ENCODE results near the gene ZNF586.
A peak's percentile ranks its signal among the peaks of the same experiment; 100 is the strongest.
"Not testable (repeated sequence)": the region's sequence is repeated elsewhere in the genome, so short reads cannot be mapped to it uniquely, and the experiment has no call there.

The ZNF586 gene

DNA sequence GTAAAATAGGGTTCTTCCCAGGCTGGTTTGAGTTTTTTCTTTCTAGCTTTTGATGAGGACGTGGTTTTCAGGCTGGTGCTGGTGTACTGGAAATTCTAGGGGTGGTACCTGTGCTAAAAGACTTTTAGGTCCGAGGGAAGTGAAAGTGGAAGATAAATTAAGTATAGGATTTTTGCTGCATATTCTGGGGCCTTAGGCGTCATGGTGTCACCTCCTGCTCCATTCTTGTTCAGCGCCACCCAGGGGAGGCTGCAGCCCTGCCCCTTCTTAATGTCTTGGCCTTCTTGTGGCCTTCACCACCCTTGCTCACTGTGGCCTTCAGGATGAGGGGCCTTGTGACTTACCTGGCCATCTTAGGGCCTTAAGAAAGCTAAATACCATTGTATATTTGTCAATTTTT is 32.8 kb downstream of the ZNF586 start:
- Histone ChIP-seq H3K36me3 (ENCODE audit: insufficient read depth, low read depth, low read length) (no peaks in the 10 kb centered on the region; the same call in 1 of the 2 replicates), H3K9me3 (ENCODE audit: insufficient read depth, low read depth, low read length) (no peaks in the 10 kb centered on the region), H3K9ac (ENCODE audit: low read depth, low read length) (0 out of 2 replicates have a peak overlapping the region, but pooled peaks have one; percentile 11), H3K4me1 (ENCODE audit: insufficient read depth, low read length) (peaks cover 41% of the 10 kb centered on the region), H3K27ac (ENCODE audit: low read length) (no peak overlapping the region), H3K4me3 (ENCODE audit: low read length) (0 out of 2 replicates have a peak overlapping the region, but pooled peaks have one; percentile 18), H3K27me3 (ENCODE audit: insufficient read depth, low read length) (no peaks in the 10 kb centered on the region)

DNA sequence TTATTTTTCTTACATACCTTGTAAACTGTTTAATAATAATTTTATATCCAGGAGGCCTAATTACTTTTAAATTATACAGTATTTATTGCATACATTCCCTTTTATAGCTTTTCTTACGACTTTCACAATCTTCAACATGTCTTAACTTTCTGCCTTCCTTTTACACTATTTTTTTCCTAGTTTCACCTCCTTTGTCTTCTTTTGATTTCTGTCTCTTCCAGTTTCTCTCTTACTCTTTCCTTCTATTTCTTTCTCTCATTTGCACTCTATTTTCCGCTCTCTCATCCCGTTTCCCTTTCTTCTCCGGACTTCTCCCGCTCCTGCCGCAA is 33.8 kb downstream of the ZNF586 start:
- H3K36me3 ChIP-seq (ENCODE audit: insufficient read depth, low read depth, low read length), result peaks cover 9% of the 10 kb centered on the region
- H3K4me3 ChIP-seq (ENCODE audit: low read length), result peak overlapping the region; percentile 75
- H3K27ac ChIP-seq (ENCODE audit: low read length), result peak overlapping the region; percentile 80
- peaks cover 41% of the 10 kb centered on the region for H3K4me1 ChIP-seq (ENCODE audit: insufficient read depth, low read length)
- peak overlapping the region; percentile 91 for H3K9ac ChIP-seq (ENCODE audit: low read depth, low read length)
- no peaks in the 10 kb centered on the region for H3K9me3 ChIP-seq (ENCODE audit: insufficient read depth, low read depth, low read length)
- H3K27me3 ChIP-seq (ENCODE audit: insufficient read depth, low read length), result no peaks in the 10 kb centered on the region

DNA sequence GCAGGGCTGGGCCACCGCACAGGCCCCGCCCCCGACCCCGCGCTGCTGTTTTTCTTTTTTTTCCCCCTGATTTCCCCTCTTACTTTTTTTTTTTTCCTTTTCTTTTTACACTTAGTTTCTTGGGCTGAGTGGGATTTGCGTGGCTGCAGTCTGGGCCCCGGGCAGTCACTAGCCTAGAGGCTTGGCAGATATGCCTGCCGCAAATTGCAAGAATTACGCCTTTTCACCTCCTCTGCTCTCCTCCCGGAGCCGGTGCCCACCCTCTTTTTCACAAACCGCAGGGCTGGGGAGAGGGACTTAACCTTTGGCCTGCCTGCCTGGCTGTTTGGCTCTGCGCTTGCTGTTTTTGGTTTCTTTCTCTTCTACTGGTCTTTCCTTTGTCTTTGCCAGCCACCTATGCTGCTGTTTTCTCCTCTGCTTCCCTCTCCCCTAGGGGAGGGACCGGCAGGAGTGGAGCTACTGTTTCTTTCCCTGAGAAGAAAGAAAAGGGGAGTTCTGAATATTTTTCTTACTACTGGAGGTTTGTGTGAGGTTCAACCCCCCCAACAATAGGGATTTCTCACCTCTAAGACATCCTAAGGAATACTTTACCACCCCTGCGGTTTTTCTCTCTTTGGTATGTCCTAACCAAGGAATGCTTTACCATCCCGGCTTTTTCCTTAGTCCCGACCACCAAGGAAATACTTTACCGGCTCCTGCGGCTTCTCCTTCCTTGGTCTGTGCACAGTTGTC is 34.3 kb downstream of the ZNF586 start:
- H3K4me1 ChIP-seq (ENCODE audit: insufficient read depth, low read length), result peaks cover 41% of the 10 kb centered on the region
- peak overlapping the region; percentile 91 for H3K9ac ChIP-seq (ENCODE audit: low read depth, low read length)
- H3K9me3 ChIP-seq (ENCODE audit: insufficient read depth, low read depth, low read length), result no peaks in the 10 kb centered on the region
- peaks cover 14% of the 10 kb centered on the region for H3K36me3 ChIP-seq (ENCODE audit: insufficient read depth, low read depth, low read length)
- no peaks in the 10 kb centered on the region for H3K27me3 ChIP-seq (ENCODE audit: insufficient read depth, low read length)
- peak overlapping the region; percentile 80 for H3K27ac ChIP-seq (ENCODE audit: low read length)
- H3K4me3 ChIP-seq (ENCODE audit: low read length), result peak overlapping the region; percentile 75

DNA sequence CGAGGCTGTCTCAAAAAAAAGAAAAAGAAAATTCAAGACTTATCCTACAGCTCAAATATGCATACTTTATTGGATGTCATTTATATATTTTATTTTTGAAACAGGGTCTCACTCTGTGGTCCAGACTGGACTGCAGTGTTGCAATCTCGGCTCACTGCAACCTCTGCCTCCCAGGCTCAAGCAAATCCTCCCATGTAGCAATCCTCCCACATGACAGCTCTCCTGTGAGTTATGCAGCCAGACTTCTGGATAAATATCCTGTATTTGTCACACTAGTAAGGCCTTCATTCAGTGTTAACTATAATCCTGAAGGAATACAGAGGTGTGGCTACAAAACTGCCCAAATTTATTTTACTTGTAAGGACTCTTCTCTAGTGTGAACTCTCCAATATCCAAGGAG is 38.1 kb downstream of the ZNF586 start:
- peaks cover 10% of the 10 kb centered on the region; the same call in 1 of the 2 replicates for H3K4me1 ChIP-seq (ENCODE audit: insufficient read depth, low read length)
- no peak overlapping the region for H3K9ac ChIP-seq (ENCODE audit: low read depth, low read length)
- H3K9me3 ChIP-seq (ENCODE audit: insufficient read depth, low read depth, low read length), result no peaks in the 10 kb centered on the region
- no peak overlapping the region for H3K27ac ChIP-seq (ENCODE audit: low read length)
- peaks cover 41% of the 10 kb centered on the region for H3K36me3 ChIP-seq (ENCODE audit: insufficient read depth, low read depth, low read length)
- H3K4me3 ChIP-seq (ENCODE audit: low read length), result no peak overlapping the region
- H3K27me3 ChIP-seq (ENCODE audit: insufficient read depth, low read length), result no peaks in the 10 kb centered on the region

DNA sequence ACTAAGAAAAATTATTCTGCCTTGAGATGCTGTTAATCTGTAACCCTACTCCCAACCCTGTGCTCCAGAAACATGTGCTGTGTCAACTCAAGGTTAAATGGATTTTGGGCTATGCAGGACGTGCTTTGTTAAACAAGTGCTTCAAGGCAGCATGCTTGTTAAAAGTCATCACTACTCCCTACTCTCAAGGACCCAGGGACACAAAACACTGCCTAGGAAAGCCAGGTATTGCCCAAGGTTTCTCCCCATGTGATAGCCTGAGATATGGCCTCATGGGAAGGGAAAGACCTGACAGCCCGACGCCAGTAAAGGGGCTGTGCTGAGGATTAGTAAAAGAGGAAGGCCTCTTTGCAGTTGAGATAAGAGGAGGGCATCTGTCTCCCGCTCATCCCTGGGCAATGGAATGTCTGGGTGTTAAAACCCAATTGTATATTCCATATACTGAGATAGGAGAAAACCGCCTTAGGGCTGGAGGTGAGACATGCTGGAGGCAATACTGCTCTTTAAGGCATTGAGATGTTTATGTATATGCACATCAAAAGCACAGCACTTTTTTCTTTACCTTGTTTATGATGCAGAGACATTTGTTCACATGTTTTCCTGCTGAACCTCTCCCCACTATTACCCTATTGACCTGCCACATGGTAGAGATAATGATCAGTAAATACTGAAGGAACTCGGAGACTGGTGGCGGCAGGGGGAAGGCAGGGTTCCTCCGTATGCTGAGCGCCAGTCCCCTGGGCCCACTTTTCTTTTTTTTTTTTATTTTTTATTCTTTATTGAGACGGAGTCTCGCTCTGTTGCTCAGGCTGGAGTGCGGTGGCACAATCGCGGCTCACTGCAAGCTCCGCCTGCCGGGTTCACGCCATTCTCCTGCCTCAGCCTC is 41.2 kb downstream of the ZNF586 start:
- not testable (repeated sequence) for H3K4me3 ChIP-seq (ENCODE audit: low read length); H3K9me3 ChIP-seq (ENCODE audit: insufficient read depth, low read depth, low read length); H3K4me1 ChIP-seq (ENCODE audit: insufficient read depth, low read length); H3K27me3 ChIP-seq (ENCODE audit: insufficient read depth, low read length); H3K9ac ChIP-seq (ENCODE audit: low read depth, low read length); H3K27ac ChIP-seq (ENCODE audit: low read length)
- peaks cover 51% of the 10 kb centered on the region for H3K36me3 ChIP-seq (ENCODE audit: insufficient read depth, low read depth, low read length)

DNA sequence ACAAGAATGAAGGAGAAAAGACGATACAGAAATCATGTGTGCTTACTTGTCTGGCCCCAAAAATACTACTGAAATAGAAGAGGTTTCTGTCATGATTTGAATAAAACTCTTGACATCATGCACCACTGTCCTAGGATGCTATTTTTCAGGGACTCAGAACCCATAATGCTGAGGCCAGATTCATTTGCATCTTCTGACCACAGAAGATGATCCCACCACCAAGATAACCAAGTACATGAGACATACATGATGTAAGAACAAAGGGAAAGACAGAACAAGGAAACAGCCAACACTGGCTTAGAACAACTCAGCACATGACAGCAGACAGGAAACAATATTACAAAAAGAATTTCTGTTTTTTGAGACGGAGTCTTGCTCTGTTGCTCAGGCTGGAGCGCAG is 42.8 kb downstream of the ZNF586 start:
- H3K4me1 ChIP-seq (ENCODE audit: insufficient read depth, low read length), result no peaks in the 10 kb centered on the region; the same call in 1 of the 2 replicates
- H3K9ac ChIP-seq (ENCODE audit: low read depth, low read length), result no peak overlapping the region
- H3K4me3 ChIP-seq (ENCODE audit: low read length), result no peak overlapping the region

DNA sequence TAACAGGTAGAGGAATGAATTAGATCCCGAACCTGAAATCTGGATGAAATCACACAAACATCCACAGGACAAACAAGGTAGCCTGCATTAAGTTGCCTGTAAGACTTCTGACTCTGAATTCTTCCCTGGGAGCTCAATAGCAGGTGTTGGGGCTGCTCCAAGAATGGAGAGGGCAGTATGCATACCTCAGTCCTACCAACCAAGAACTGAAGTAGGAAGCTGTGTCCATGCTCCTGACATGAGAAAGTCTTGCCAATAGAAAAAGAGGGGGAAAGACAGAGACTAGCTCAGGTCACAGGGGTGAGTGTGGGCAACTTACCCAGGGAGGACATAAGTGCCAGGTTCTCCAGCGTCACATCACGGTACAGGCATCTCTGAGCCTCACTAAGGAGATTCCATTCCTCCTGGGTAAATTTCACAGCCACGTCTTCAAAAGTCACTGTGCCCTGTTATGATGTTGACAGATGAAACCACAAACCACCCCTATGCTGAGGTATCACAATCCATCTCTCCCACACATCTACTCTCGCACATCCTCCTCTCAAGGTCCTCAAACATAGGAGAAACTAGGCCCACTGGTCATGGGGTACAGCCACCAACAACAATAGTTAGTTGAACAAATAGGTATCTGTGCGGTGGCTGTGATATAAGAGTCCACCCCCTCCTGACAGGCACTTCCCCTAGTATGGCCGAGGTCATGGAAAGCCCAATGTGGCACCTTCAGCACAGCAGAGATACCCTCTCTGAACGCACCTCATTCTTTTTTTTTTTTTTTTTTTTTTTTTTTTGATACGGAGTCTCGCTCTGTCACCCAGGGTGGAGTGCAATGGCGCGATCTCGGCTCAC is 43.7 kb downstream of the ZNF586 start:
- not testable (repeated sequence) for H3K4me1 ChIP-seq (ENCODE audit: insufficient read depth, low read length); H3K9me3 ChIP-seq (ENCODE audit: insufficient read depth, low read depth, low read length); H3K27me3 ChIP-seq (ENCODE audit: insufficient read depth, low read length); H3K9ac ChIP-seq (ENCODE audit: low read depth, low read length); H3K27ac ChIP-seq (ENCODE audit: low read length)
- peak overlapping the region; percentile 99; the same call in 1 of the 2 replicates for H3K4me3 ChIP-seq (ENCODE audit: low read length)
- peaks cover 42% of the 10 kb centered on the region for H3K36me3 ChIP-seq (ENCODE audit: insufficient read depth, low read depth, low read length)

More for the DNA sequence above, 42.8 kb downstream of the ZNF586 start:
- Histone ChIP-seq H3K27ac (ENCODE audit: low read length) (no peak overlapping the region), H3K9me3 (ENCODE audit: insufficient read depth, low read depth, low read length) (no peaks in the 10 kb centered on the region), H3K36me3 (ENCODE audit: insufficient read depth, low read depth, low read length) (peaks cover 51% of the 10 kb centered on the region), H3K27me3 (ENCODE audit: insufficient read depth, low read length) (no peaks in the 10 kb centered on the region)

DNA sequence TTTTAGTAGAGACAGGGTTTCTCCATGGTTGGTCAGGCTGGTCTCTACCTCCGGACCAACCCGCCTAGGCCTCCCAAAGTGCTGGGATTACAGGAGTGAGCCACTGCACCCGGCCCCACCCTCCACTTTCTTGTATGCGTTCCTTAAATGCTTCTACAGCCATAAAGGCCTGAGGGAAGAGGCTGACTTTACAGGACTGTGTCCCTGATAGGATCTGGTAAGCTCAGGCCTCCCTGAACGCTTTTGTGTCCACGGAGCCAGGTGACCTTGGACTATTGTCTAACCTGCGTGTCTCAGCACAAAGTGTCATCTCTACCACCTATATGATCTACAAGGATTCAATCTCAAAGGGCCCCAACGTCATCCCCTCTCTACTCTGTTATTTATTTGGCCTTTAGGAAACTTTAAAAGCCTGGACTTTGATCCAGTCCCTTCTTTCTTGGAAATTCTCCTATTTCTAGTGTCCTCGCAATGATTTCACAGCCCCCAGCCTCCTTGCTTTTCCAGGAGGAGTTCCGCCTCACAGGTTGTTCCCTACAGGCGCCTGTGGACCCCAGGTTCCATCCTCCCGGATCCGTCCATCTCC is 44.5 kb downstream of the ZNF586 start:
- peaks cover 6% of the 10 kb centered on the region; the same call in 1 of the 2 replicates for H3K4me1 ChIP-seq (ENCODE audit: insufficient read depth, low read length)
- peaks cover 35% of the 10 kb centered on the region for H3K36me3 ChIP-seq (ENCODE audit: insufficient read depth, low read depth, low read length)
- H3K4me3 ChIP-seq (ENCODE audit: low read length), result peak overlapping the region; percentile 99
- peak overlapping the region; percentile 95 for H3K9ac ChIP-seq (ENCODE audit: low read depth, low read length)
- H3K9me3 ChIP-seq (ENCODE audit: insufficient read depth, low read depth, low read length), result no peaks in the 10 kb centered on the region
- H3K27ac ChIP-seq (ENCODE audit: low read length), result peak overlapping the region; percentile 80
- no peaks in the 10 kb centered on the region for H3K27me3 ChIP-seq (ENCODE audit: insufficient read depth, low read length)

DNA sequence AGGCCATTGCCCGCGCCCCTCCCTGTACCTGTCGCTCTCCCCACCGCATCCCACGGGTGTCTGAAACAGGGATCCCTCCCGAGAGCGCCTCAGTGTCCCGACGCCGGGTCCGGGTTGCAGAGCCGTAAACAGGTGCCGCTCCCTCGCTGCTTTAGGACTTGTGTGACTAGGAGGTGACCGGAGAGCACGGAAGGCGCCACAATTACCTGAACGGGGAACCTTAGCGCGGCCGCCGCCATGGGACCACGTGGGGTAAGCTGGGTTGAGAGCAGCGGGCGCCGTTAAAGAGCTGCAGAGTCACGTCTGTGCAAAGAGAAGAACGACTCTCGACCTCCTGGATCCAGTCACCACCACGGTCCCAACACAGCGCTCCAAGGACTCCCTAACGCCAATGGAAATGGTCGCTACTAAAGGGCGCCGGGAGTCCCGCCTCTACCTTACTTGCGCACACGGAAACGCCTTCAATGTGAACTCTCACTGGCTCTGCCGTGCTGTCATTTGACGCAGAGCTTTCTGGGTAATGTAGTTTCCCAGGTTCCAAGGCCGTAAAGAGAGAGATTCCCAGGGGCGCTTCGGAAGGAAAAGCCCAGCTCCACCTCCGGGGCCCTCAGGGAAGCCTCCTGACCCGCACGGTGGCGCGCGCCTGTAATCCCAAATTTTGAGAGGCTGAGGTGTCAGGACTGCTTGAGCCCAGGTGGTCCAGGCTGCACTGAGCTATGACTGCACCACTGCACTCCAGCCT is 45.2 kb downstream of the ZNF586 start, which contains the start of gene ZNF552:
Gene ZNF552 (minus strand): TSS at position 409 of the 742 bp plus-strand sequence. CDS start 170 bp downstream, at position 239.
- H3K9me3 ChIP-seq (ENCODE audit: insufficient read depth, low read depth, low read length), result no peaks in the 10 kb centered on the region
- no peaks in the 10 kb centered on the region for H3K27me3 ChIP-seq (ENCODE audit: insufficient read depth, low read length)
- peak within 1 kb of the TSS; percentile 80 for H3K27ac ChIP-seq (ENCODE audit: low read length)
- H3K4me3 ChIP-seq (ENCODE audit: low read length), result peak within 1 kb of the TSS; percentile 99
- H3K36me3 ChIP-seq (ENCODE audit: insufficient read depth, low read depth, low read length), result peaks cover 28% of the 10 kb centered on the region
- H3K9ac ChIP-seq (ENCODE audit: low read depth, low read length), result peak within 1 kb of the TSS; percentile 95
- H3K4me1 ChIP-seq (ENCODE audit: insufficient read depth, low read length), result peaks cover 6% of the 10 kb centered on the region; the same call in 1 of the 2 replicates

DNA sequence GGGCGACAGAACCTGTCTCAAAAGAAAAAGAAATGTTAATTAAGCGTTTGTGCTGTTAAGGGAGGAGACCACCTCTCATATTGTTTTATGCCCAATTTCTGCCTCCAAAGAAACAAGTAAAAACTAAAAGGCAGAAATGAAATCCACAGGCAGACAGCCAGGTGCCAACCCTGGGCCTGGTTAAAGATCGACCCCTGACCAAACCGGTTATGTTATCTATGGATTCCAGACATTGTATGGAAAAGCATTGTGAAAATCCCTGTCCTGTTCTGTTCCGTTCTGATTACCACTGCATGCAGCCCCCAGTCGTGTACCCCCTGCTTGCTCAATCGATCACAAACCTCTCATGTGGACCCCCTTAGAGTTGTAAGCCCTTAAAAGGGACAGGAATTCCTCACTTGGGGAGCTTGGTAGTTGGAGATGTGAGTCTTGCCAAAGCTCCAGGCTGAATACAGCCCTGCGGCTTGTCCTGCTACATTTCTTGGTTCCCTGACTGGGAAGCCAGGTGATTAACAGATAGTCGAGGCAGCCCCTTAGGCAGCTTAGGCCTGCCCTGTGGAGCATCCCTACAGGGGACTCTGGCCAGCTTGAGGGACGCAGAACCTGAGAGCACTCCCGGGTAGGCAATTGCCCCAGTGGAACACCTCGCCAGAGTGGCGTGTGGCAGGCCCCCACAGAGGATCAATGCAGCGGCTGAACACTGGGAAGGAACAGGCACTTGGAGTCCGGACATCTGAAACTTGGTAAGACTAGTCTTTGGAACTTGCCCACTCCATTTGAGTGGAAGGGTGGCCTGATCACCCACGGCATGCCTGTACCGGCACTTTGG is 46.0 kb downstream of the ZNF586 start:
- no peaks in the 10 kb centered on the region for H3K9me3 ChIP-seq (ENCODE audit: insufficient read depth, low read depth, low read length)
- peak overlapping the region; percentile 99; the same call in 1 of the 2 replicates for H3K4me3 ChIP-seq (ENCODE audit: low read length)
- H3K36me3 ChIP-seq (ENCODE audit: insufficient read depth, low read depth, low read length), result peaks cover 21% of the 10 kb centered on the region
- H3K27me3 ChIP-seq (ENCODE audit: insufficient read depth, low read length), result no peaks in the 10 kb centered on the region
- peaks cover 6% of the 10 kb centered on the region; the same call in 1 of the 2 replicates for H3K4me1 ChIP-seq (ENCODE audit: insufficient read depth, low read length)
- H3K27ac ChIP-seq (ENCODE audit: low read length), result no peak overlapping the region
- H3K9ac ChIP-seq (ENCODE audit: low read depth, low read length), result no peak overlapping the region

Data from iPS-20b (cell line).